Esophagus squamous epithelium (tissue), 4 donors: Measurements from ENCODE around the gene GSC2.

Experiments used
- CTCF ChIP-seq, 6 experiments: fragments of 450-650 bp in 4 of 6; fragments of 200-600 bp in 2 of 6; sonication (generic) in 2 of 6; IDR thresholded peaks; one replicate each; pipeline ENCODE4 v1.5.1; 2016 to 2019; ENCODE audit warnings: antibody characterized with exemption in 6 of 6, mild to moderate bottlenecking in 4 of 6, moderate library complexity in 4 of 6
- POLR2A ChIP-seq, 4 donors: fragments of 450-650 bp; IDR thresholded peaks; one replicate each; pipeline ENCODE4 v1.6.1; 2017; ENCODE audit warnings: antibody characterized with exemption in 4 of 4, mild to moderate bottlenecking in 4 of 4, moderate library complexity in 3 of 4

DNA sequence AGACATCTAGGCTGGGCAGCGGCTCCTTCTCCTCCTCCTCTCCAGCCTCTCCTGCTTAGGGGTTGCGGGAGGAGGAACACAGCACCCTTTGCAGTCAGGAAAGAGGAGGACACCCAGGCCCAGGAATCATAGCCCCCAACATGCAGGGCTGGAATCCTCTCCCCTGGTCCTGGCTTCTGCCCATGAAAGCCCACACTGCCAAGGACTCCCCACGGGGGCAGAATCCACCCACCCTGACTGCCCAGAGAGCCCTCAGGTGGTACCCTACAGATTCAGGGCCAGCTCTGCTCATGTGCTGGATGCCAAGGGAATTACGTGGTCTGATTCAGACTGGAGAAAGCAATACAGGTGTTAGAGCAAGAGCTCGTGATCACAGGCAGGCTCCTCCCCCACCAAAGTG, 10.1 kb downstream of the GSC2 start:
- no peak for TF ChIP-seq CTCF (IDR thresholded peaks at IDR 0.05)
- no peak for TF ChIP-seq POLR2A (IDR thresholded peaks at IDR 0.05)
